Activated CD8-positive, alpha-beta memory T cell treated with anti-CD3 and anti-CD28 coated beads, Interleukin-2, amount 50 U/mL, for 1 hour (primary cell): ENCODE measurements around the gene LMX1A.

Experiments
- DNase-seq: peaks from one replicate; pipeline ENCODE4 v3.0.0-alpha.2; 2020; ENCODE audit errors: extremely low read depth

The LMX1A gene

DNA sequence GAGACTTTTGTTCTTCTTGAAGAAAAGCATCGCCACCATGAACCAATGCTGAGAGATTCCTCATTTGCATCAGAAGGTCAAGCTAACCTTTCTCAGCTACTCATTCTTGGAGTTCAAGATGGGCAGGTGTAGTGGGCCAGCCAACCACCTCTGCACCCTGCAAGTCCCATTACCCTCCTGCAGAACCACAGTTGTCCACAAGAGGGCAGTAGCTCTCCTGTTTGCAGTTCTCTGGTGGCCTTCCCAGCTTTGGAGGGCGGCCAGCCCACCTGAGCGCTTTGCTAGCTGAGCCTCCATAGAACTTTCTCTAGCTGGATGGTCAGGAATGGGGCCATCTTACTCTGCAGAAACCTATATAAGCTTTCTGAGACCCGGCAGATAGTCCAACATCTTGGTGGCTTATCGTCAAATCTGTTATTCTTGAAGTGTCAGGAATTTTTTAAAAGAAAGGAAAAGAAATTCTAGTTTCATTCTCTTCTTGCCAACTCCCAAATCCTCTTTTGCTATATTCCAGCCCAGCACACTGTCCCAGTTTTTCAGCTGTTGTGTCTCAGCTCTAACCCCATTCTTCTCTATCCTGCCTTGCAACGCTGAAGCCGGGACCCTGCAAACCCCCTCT, 11.0 kb upstream of the LMX1A start:
- peak; percentile 31 for DNase-seq

DNA sequence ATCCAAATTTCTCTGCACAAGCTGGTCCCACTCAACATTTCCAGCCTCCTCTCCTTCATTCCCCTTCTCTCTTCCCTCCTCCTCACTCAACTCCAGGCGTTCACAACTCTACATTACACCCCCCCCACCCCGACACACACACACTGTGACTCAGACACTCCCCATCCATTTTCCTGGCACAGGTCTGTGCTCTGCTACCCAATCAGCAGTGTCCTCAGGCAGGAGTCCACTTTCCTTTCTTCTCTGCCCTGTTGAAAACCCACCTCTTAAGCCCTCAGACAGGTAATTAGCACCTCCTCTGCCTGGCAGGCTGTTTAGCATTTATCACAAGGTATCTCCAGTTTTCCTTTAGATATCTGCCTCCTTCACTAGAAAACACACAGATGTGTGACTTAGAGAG, 8.8 kb upstream of the LMX1A start:
- no peak for DNase-seq

DNA sequence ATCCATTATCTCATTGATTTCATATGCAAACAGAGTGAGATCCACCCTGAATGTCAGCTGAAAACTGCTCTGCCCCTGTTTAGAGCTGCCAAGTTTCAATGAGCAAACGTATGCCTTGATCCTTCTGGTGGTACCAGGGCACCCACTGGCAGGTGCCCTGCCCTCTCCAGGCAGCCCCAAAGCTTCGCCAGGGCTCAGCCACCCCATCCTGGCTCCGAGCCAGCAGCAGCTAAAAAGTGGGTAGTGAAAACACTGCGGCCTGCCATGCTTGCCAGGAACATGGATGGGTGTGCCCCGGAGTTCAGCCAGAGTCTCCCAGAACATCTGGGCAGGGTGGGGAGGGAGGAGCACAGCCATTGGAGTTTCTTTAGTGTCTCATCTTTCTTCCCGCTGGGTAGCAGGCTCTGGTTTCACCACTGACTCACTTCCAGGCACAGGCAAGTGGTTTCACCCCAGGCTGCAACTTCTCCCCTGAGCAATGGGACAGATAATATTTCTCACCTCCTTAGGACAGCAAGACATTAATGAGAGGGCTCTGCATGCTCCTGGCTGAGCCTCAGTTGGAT, 8.1 kb upstream of the LMX1A start:
- DNase-seq = no peak

DNA sequence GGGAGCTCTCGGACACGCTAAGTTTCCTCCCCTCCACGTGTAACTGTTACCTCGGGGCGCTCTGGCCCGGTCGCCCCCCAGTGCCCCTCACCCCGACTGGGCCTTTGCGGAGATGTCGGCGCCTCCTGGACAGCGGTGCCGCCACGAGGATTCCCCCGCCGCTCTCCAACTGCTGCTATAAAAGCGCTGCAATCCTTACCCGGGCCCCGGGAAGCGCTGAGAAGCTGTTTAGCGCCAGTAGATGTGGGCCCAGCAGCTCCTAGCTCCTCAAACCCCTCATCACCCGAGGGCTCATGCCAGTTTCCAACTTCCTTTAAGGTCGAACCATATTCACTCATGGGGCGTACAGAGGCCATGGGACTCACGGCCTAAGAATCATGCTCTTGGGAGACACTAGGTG, 361 bp upstream of the LMX1A start:
- no peak for DNase-seq

DNA sequence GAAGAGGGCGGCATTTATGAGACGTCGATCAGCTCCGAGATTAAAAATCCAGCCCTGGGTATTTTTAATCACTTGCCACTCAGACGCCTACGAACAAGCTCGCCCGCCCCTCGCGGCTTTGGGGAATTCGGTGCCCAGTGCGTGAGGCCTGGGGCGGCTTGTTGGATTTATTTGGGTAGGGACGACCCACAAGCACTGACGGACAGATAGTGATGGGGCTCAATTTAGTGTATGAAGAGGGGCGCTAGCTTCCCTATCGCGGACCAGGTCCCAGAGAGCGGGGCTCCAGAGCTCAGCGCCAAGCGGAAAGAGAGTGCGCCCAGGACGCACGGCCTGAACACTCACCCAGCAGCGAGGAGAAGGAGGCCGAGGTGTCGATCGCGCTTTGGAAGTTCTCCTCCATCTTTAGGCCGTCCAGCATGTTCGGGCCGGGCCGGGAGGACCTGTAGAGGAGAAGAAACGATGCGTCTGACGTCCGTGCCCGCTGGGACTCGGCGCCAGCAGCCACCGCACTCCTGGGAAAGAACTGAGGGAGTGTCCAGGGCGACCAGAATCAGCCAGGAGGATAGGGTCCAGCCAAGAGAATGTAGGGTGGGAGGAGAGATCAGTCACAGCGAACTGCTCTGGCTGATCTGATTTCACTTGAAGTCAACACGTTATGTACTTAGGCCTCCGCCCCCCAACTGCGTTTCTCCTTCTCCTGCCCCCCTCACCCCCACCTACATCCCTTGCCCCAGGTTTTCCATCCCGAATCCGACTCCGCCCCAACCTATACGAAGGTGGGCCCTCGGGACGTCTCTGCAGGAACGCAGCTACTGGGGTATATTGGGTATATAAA, 1.2 kb downstream of the LMX1A start:
- no peak for DNase-seq

DNA sequence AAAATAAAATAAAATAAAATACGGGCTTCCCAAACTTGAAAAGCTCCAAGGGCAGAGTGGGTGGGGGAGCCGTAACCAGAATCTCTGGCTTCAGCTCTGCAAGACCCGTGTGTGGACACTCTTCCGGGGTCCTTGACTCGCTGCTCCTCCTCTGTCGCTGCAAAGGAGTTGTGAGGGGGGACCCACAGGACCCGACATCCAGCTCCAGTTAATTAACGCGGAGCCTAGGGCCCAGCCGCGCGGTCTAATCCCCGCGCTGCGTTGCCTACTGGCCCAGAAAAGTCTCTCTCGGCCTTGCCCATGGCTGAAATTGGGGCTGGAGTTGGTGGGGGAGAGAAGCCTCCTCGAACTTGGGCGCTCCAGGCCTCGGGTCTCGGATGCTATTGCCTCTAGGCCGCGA, 1.8 kb downstream of the LMX1A start:
- no peak for DNase-seq

DNA sequence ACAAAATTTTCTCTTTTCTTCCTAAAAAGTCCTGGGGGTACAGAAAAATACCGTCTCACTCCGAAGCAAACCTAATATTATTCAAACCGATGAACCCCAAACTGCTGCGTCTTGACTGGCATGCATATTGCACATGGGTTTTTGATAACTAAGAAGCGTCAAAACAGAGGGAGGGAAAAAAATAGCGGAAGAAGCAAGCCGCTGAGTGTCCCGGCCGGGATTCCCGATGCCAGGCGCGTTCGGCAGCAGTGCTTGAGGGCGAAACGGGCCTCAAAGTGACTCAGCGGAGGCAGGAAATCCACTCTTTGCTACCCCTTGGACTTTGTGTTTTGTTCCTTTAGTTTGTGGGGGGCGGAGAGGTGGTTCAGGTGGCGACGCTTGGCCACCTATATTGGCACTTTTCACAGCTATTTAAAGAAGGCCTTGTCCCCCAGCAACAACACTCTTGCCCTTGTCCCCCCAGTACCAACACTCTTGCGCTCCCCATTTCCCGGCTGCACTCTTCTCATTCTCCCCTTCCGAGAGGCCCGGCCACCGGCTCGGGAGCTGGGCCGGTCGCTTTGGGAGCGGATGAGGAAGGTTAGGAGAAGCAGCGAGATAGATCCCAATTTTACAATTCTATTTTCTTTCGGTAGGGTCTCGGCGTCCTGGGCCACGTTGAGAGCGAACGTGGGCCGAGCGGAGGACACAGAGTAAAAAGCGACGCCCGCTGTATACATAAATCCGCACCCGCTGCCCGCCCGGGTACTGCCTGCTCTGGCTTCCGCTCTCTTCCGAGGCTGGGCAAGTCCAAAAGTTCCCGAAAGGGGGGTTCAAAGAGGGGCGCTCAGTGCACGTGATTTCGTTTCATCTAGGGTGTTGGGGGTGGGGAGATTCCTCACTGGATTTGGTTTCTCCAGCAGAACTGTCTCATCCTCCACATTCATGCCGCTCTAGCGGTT, 2.5 kb downstream of the LMX1A start:
- DNase-seq = no peak

DNA sequence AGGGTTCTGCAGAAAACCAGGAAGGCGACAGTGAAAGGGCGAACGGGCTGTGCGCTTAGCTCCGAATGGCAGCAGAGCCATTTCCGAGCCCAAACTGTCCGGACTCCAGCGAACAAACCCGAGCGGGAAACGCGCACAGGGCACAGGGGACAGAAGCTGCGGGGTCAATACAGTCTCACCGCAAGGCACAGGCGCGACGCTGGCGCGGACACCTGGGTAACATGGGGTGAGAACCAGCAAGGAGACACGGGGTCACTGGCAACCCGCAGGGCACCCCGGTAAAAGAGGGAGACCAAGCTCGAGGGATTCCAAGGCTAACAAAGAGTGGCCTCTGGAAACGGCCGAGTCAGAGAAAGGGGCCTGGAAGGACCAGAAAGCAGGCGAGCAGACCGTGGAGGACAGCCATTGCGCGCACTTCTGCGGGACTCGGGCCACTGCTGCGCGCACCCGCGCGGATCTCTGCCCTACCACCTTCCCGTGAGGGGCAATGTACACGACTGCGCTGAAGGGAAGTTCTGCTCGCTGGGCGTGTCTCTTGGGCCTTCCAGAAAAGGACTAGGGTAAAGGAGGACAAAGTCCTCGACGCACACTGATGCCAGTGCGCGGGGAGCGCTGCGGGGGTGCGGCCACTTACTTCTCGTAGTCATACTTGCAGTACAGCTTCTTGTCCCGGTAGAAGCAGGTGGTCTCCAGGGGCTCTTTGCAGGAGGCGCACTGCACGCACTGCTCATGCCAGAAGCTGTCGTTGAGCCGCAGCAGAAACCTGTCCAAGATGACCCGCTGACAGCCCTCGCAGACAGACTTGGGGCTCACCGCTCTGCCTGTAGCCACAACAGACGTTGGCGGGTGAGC, 3.8 kb downstream of the LMX1A start:
- no peak for DNase-seq

DNA sequence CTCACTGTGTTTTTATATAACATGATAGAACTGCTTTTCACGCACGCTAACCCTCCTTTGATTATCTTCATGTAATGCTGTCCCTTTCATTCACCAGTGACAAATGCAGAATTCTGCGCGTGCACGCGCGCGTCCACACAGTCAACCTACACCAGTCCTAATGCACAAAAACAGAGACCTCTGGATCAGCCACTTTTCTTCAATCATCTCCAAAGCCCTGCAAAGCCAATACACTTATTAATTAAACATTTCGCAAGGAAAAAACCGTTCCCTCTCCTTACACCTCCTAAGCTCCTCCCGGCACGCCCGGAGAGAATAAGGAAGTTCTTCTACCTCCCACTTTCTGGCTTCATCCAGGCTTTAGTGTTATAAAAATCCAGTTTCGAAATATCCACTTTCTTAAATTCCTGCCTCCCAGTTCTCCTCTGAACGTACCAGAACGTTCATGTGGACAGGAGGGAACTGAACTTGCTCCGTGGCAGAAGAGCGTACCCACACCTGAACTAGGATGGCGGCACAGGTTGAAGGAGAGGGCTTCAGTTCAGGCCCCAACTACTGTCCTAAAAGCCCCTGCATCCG, 4.6 kb downstream of the LMX1A start:
- DNase-seq = no peak

DNA sequence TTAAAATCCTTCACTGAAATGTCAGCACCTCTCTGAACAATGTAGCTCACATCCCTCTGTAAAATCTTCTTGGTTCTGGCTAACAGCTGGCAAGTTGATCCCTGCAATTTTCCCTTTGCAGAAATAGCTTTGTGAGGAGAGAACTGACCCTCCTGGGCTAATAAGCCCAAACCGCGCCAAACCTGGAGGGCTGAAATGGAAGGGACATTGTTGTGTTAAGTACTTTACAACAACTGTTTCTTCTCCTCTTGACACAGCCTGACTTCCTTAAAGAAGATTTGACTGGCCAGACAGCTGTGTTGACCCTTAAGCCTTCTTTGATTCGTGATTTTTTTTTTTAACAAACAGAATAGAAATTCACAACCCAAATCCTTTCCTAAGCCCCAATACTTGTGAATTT, 5.7 kb downstream of the LMX1A start:
- DNase-seq = no peak

DNA sequence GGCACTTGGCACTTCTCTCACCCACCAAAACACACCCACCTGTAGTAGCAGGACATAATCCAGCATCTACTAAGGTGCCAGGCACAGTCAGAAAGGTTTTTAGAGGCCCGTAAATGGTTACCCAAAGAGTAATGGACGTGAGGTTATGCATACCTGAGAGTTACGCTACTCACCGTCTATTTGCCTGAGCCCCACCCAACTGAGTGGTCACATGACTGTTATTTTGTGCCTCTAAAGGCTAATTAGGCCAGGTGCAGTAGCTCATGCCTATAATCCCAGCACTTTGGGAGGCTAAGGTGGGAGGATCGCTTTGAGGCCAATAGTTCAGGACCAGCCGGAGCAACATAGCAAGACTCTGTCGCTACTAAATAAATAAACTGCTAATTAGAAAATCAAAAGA, 11.0 kb downstream of the LMX1A start:
- DNase-seq = no peak

DNA sequence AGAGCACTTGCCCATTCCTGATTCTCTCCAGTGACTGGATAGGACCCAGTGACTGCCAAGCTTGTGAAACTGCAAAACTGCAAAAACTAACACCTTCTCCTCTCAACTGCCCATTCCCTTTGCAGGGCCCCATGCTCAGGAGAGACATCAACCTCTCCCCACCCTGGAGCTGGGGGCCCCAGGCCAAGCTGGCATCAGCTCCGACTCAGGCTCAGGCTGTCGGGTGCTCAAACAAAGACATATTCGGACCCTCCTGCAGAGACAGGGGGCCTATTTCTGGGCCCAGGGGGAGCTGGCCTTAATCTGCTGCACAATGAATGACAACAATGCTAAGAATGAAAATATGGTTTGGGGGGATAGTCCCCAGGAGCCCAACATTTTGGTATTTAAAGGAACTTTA, 11.8 kb downstream of the LMX1A start:
- no peak for DNase-seq

DNA sequence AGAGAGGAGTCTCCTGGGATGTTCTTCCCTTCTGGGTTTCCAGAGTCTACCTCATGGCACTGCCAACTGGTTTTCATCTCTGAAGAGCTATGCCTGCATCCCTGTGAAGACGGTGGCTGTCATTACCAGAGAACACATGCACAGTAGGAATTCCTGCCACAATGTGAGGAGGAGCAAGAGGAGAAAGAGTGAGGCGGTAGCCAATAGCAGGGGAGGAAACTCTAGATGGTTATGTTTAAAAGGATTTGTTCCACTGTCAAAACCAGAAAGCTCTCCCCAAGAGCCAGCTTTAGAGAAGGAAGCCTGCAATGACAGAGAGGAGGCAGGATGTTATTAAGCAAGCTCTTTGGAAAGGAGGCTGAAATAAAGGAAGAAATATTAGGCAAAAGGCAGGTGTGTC, 12.3 kb downstream of the LMX1A start:
- no peak for DNase-seq

DNA sequence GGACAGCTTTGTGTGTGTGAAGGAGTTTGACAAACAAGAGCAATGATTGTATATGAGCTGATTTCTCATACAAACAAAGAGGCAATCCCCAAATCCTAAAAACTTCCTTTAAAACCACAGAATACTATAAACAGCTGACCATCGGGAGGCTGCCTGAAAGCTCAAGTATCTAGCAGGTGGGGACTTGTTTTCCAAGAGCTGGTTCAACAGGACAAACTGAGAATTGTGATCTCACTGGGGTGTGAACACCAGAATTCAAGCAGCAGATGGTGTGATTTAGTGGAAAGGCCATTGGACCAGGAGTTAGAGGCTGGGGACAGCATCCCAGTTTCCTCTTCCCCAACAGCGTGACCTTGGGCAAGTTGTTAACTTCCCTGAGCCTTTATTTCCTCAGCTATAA, 13.9 kb downstream of the LMX1A start:
- DNase-seq = no peak

DNA sequence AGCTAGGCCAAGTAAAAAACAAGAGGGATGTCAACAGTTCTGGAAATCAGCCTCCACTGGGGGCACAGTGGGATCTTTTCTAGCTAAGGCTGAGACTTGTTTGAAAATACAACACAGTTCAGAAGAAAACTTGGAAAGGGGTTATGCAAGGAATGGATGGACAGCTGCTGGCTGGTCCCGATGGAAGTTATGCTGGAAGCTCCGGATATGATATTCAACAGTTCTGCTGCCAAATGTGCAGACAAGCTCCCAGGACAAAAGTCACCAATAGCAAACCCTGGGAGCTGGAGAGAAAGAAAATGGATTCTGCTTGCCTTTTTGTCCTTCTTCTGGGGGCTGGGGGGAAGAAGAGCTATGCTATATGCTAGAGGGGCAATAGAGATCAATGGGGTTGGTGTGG, 14.3 kb downstream of the LMX1A start:
- DNase-seq = no peak

DNA sequence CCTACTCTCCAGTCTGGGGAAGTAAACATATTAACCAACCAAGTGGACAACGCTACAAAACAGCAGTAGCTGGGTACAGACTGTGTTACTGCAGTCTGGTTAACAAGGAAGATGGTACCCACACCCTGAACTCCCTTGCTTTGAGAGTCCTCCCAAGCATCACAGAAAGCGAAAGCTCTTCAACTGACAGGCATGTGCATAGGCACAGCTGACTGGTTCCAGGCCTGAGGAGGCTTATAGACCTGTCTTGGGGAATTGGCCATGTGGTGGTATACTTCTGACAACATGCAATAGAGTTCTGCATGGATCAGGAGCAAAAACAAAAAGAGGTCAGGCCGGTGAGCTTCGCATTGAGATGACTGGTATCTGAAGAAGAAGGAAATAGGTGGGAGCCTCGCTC, 17.4 kb downstream of the LMX1A start:
- DNase-seq = no peak

DNA sequence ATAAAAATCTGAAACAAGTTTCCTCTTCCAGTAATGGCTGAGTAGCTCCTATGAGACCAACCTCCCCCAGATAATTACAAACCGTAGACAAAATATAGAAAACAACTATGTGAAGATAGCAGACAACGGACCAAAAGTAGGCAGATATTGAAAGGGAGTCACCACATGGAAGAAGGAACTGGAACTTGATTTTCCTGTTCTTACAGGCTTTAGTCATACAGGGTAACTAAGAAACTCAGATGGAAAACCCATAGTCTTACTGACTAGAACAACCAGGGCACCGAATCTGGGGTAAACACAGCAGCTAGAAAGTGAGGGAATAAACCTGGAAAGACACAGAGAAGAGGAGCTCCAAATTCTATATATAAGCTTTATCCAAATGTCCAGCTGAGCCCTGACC, 26.0 kb downstream of the LMX1A start:
- no peak for DNase-seq

DNA sequence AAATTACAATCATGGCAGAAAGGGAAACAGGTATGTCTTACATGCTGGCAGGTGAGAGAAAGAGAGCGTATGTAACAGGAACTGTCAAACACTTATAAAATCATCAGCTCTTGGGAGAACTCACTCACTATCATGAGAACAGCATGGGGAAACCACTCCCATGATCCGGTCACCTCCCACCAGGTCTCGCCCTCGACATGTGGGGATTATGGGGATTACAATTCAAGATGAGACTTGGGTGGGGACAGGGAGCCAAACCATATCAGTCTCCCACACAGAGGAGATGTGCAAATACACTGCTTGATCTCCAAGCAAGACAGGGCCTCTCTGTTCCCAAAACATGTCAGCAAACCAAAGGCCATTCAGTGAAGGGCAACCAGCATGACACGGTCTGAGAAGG, 27.4 kb downstream of the LMX1A start:
- DNase-seq = no peak

DNA sequence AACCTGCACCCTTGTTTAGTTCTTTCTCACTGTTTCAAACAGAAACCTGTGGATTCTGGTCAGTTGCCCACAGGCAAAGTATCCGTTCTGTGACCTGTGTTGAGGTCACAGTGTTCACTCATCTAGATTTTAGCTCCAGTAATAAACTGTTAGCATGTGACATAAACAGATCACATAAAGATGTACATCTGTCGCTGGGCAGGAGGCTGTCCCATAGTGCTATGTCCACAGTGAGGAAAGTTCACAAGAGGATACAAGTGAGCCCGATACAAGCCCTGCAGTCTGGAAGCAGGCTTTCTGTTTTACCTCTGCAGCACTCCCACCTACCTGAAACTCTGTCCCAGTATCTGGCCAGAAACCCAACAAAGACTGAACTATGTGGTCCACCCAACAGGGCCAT, 28.4 kb downstream of the LMX1A start:
- DNase-seq = no peak

DNA sequence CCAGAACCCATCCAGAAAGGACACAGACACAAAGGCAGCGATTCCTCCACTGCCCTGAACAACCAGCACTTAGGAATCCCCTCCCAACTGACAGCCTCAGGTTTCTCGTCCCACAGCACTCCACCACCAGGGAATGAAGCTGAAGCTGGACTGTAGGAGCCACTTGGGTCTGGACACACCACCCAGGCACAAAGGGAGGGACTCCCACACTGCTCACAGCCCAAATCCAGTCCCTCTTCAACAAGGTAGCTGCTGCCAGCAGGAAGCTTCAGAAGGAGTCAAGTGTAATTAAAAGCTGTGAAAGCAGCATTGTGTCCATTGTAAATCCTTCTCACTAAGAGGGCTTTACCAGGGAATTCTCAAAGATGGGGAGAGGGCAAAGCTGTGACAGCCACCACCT, 29.0 kb downstream of the LMX1A start:
- DNase-seq = no peak
